WI38 (cell line): Measurements from ENCODE around the gene CPA3.

Experiments
- H3K4me3 ChIP-seq: 2 replicates; pipeline ENCODE4 v1.5.1; 2011; ENCODE audit warnings: low read depth, mild to moderate bottlenecking, control low read depth, low read length
- CTCF ChIP-seq: IDR thresholded peaks from 2 replicates; pipeline ENCODE4 v1.5.1; 2012; ENCODE audit warnings: low read depth, mild to moderate bottlenecking, control low read depth, low read length

Gene CPA3

GRCh38 chr3:148930752-148931151 is 65.7 kb downstream of the CPA3 start:
- no peak for TF ChIP-seq CTCF
- H3K4me3 ChIP-seq: no peak overlapping the region

- no peak overlapping the region for H3K4me3 ChIP-seq
- TF ChIP-seq CTCF: no peak
These were observed 66.5 kb downstream of the CPA3 start for GRCh38 chr3:148931574-148931973.

GRCh38 chr3:148932972-148933371 is 67.9 kb downstream of the CPA3 start:
- no peak for TF ChIP-seq CTCF
- H3K4me3 ChIP-seq: no peak overlapping the region

GRCh38 chr3:148937467-148938255 is 72.6 kb downstream of the CPA3 start:
- no peak for TF ChIP-seq CTCF
- H3K4me3 ChIP-seq: no peak overlapping the region

- no peak for TF ChIP-seq CTCF
- no peak overlapping the region for H3K4me3 ChIP-seq
These were observed 73.2 kb downstream of the CPA3 start for GRCh38 chr3:148938306-148938705.

GRCh38 chr3:148938936-148939335 is 73.8 kb downstream of the CPA3 start:
- no peak overlapping the region for H3K4me3 ChIP-seq
- TF ChIP-seq CTCF: no peak

GRCh38 chr3:148940983-148941382 is 75.9 kb downstream of the CPA3 start:
- no peak for TF ChIP-seq CTCF
- H3K4me3 ChIP-seq: no peak overlapping the region
